Iris pigment epithelial cell (primary cell): Measurements from ENCODE around the gene KRT78.
A peak's percentile ranks its signal among the peaks of the same experiment; 100 is the strongest.

Experiments
- DNase-seq: peaks from one replicate; pipeline ENCODE4 v3.0.0-alpha.2; 2011; ENCODE audit warnings: low read depth

KRT78 gene

GRCh38 chr12:52812073-52812400, 36.8 kb downstream of the KRT78 start:
- no peak for DNase-seq

GRCh38 chr12:52811191-52812072, 37.4 kb downstream of the KRT78 start:
- no peak for DNase-seq

- DNase-seq = no peak
Measured at GRCh38 chr12:52810554-52810953, 38.2 kb downstream of the KRT78 start.

- DNase-seq = no peak
Measured at GRCh38 chr12:52809166-52809565, 39.6 kb downstream of the KRT78 start.

GRCh38 chr12:52808573-52809160, 40.1 kb downstream of the KRT78 start:
- no peak for DNase-seq

- DNase-seq = no peak
Measured at GRCh38 chr12:52807544-52808470, 41.0 kb downstream of the KRT78 start.

- DNase-seq = no peak
Measured at GRCh38 chr12:52806821-52807543, 41.8 kb downstream of the KRT78 start.

GRCh38 chr12:52806169-52806811, 42.5 kb downstream of the KRT78 start:
- no peak for DNase-seq

- DNase-seq = no peak
Measured at GRCh38 chr12:52805739-52806138, 43.1 kb downstream of the KRT78 start.

GRCh38 chr12:52805000-52805399, 43.8 kb downstream of the KRT78 start:
- no peak for DNase-seq

- no peak for DNase-seq
Measured at GRCh38 chr12:52802442-52802841, 46.4 kb downstream of the KRT78 start.

- no peak for DNase-seq
Measured at GRCh38 chr12:52801773-52802172, 47.0 kb downstream of the KRT78 start.

- no peak for DNase-seq
Measured at GRCh38 chr12:52800259-52800917, 48.4 kb downstream of the KRT78 start.

GRCh38 chr12:52799505-52800211, 49.1 kb downstream of the KRT78 start:
- DNase-seq = no peak

GRCh38 chr12:52798671-52799504, 49.9 kb downstream of the KRT78 start:
- peak; percentile 27 for DNase-seq

- DNase-seq = no peak
Measured at GRCh38 chr12:52798003-52798670, 50.7 kb downstream of the KRT78 start.

GRCh38 chr12:52797529-52797894, 51.3 kb downstream of the KRT78 start:
- no peak for DNase-seq

GRCh38 chr12:52796839-52797528, 51.8 kb downstream of the KRT78 start:
- no peak for DNase-seq
